ENCODE data around the gene MUSK. TPM values are rescaled to one million over a fixed set of nuclear protein-coding genes. Genes with fewer than 3 reads are reported as not detected.

The MUSK gene
- total RNA-seq, 1 donor from 2014 or later: not detected

GRCh38 chr9:110712955-110713354 lies 44.4 kb downstream of the MUSK start:
- H3K4me3 Mint-ChIP-seq (ENCODE audit: low read depth): no peak overlapping the region
- no peaks in the 10 kb centered on the region for H3K9me3 Mint-ChIP-seq
- H3K4me1 Mint-ChIP-seq (ENCODE audit: low read depth): no peaks in the 10 kb centered on the region
- intact Hi-C loops (cut with micrococcal nuclease): no loop called here
- H3K36me3 Mint-ChIP-seq (ENCODE audit: low read depth): no peaks in the 10 kb centered on the region
- DNase-seq (ENCODE audit: low spot score): no peak
- no peaks in the 10 kb centered on the region for H3K27me3 Mint-ChIP-seq (ENCODE audit: low read depth)
- H3K27ac Mint-ChIP-seq: no peak overlapping the region

GRCh38 chr9:110714314-110714713 lies 45.7 kb downstream of the MUSK start:
- Mint-ChIP-seq H3K27ac (no peak overlapping the region), H3K36me3 (ENCODE audit: low read depth) (no peaks in the 10 kb centered on the region), H3K9me3 (peaks cover 4% of the 10 kb centered on the region), H3K27me3 (ENCODE audit: low read depth) (no peaks in the 10 kb centered on the region), H3K4me3 (ENCODE audit: low read depth) (no peak overlapping the region), H3K4me1 (ENCODE audit: low read depth) (no peaks in the 10 kb centered on the region)
- DNase-seq (ENCODE audit: low spot score): no peak
- intact Hi-C loops (cut with micrococcal nuclease): no loop called here

DNA sequence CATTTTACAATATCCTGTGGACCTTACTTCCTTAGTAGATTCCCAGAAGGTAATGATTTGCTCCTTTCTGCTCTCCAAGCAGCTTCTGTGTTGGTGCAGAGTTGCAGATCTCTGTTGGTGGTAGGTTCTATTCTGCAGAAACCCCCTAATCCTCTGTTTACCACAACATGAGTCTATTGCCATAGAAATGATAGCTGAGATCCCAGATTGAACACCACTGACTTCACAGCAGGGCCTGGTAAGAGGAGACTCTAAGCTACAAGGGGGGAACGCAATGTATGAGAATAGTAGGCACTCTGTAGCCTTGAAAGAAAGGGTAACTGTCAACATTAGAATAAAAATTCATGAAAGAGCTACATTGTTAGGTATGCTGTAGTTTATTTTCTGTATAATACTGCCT lies 59.5 kb downstream of the MUSK start:
- Mint-ChIP-seq H3K4me3 (ENCODE audit: low read depth) (no peak overlapping the region), H3K27ac (no peak overlapping the region), H3K27me3 (ENCODE audit: low read depth) (no peaks in the 10 kb centered on the region), H3K4me1 (ENCODE audit: low read depth) (no peaks in the 10 kb centered on the region), H3K36me3 (ENCODE audit: low read depth) (no peaks in the 10 kb centered on the region), H3K9me3 (no peaks in the 10 kb centered on the region)
- intact Hi-C loops (cut with micrococcal nuclease): no loop called here
- no peak for DNase-seq (ENCODE audit: low spot score)

GRCh38 chr9:110729641-110730040 lies 61.0 kb downstream of the MUSK start:
- no peaks in the 10 kb centered on the region for H3K9me3 Mint-ChIP-seq

DNA sequence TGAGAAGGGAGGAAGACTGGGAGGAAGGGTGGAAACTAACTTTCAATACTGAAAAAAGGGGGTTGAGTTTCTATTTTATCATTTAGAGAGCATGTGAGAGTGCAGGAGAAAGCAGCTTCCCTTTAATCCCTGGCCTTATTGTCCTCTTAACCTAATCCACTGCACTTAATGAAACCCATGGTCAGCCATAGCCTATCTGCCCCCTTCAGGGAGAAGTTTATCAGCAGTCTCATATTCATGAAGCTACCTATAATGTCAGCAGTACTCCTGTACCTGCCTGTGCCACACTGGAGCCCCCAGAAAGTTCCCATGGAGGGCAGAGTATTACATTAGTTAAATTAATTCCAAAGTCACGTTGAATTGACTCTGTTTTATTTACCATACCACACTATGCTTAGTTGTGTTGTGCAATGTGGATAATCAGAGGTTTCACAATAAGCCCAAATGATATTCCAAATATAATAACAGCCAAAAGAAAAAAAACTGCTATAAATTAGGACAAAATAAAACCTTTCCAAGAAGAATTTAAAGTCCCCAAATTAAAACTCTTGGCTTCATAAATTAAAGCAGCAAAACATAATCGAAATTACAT lies 62.9 kb downstream of the MUSK start:
- H3K27me3 Mint-ChIP-seq (ENCODE audit: low read depth): no peaks in the 10 kb centered on the region
- no peak for DNase-seq (ENCODE audit: low spot score)
- no peak overlapping the region for H3K27ac Mint-ChIP-seq
- H3K4me3 Mint-ChIP-seq (ENCODE audit: low read depth): no peak overlapping the region
- no peaks in the 10 kb centered on the region for H3K9me3 Mint-ChIP-seq
- intact Hi-C loops (cut with micrococcal nuclease): no loop called here
- H3K4me1 Mint-ChIP-seq (ENCODE audit: low read depth): no peaks in the 10 kb centered on the region
- H3K36me3 Mint-ChIP-seq (ENCODE audit: low read depth): no peaks in the 10 kb centered on the region

More at GRCh38 chr9:110729641-110730040, 61.0 kb downstream of the MUSK start:
- no peak overlapping the region for H3K4me3 Mint-ChIP-seq (ENCODE audit: low read depth)
- intact Hi-C loops (cut with micrococcal nuclease): no loop called here
- H3K36me3 Mint-ChIP-seq (ENCODE audit: low read depth): no peaks in the 10 kb centered on the region
- H3K27ac Mint-ChIP-seq: no peak overlapping the region
- H3K4me1 Mint-ChIP-seq (ENCODE audit: low read depth): no peaks in the 10 kb centered on the region
- DNase-seq (ENCODE audit: low spot score): no peak
- H3K27me3 Mint-ChIP-seq (ENCODE audit: low read depth): no peaks in the 10 kb centered on the region

DNA sequence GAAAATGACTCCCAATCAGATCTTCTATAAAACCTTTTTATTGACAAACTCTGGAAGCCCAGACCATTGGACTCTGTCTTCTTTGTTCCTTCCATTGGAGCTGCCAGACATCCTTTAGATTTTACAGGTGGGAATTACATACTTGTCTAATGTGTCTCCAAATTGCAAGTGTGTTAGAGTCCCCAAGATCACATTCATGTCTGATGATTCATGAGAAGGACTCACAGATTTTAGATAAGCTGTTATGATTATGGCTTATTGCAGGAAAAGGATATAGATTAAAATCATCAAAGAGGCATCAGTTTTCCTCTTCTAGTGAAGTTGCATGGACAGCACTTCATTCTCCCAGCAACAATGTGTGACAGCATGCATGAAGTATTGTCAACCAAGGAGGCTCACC lies 70.4 kb downstream of the MUSK start:
- intact Hi-C loops (cut with micrococcal nuclease): no loop called here
- no peaks in the 10 kb centered on the region for H3K27me3 Mint-ChIP-seq (ENCODE audit: low read depth)
- H3K4me1 Mint-ChIP-seq (ENCODE audit: low read depth): no peaks in the 10 kb centered on the region
- H3K27ac Mint-ChIP-seq: no peak overlapping the region
- H3K36me3 Mint-ChIP-seq (ENCODE audit: low read depth): no peaks in the 10 kb centered on the region
- no peak overlapping the region for H3K4me3 Mint-ChIP-seq (ENCODE audit: low read depth)
- H3K9me3 Mint-ChIP-seq: no peaks in the 10 kb centered on the region
- DNase-seq (ENCODE audit: low spot score): no peak

DNA sequence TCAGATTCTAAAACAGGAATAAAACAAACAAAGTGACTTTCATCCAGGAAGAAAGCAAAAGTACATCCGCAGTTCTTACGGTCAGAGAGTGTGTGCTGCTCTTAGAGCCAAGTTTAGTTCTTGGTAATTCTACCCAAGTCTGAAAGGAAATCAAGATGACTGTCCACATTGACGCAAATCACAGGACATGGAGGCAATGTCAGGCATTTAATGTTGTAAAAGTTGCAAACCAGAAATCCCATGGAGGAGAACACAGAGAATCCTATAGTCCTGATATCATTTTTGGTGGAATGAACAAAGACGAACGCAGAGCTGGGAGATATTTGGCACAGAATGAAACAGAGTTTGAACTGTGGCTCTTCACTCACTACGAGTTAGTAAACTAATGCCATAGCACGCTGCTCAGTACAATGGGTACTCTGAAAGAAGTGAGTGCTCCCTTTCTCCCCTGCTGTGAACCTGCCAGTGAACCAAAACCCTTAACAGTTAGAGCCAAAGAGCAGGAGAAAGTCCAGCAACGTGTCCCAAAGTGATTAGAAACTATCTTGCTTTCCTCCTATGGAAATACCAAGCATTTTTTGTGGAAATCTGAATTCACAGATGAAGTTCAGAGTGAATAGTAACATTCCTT lies 74.3 kb downstream of the MUSK start:
- Mint-ChIP-seq H3K27me3 (ENCODE audit: low read depth) (no peaks in the 10 kb centered on the region), H3K4me3 (ENCODE audit: low read depth) (no peak overlapping the region), H3K9me3 (no peaks in the 10 kb centered on the region), H3K27ac (no peak overlapping the region), H3K4me1 (ENCODE audit: low read depth) (no peaks in the 10 kb centered on the region), H3K36me3 (ENCODE audit: low read depth) (no peaks in the 10 kb centered on the region)
- no peak for DNase-seq (ENCODE audit: low spot score)
- intact Hi-C loops (cut with micrococcal nuclease): no loop called here

DNA sequence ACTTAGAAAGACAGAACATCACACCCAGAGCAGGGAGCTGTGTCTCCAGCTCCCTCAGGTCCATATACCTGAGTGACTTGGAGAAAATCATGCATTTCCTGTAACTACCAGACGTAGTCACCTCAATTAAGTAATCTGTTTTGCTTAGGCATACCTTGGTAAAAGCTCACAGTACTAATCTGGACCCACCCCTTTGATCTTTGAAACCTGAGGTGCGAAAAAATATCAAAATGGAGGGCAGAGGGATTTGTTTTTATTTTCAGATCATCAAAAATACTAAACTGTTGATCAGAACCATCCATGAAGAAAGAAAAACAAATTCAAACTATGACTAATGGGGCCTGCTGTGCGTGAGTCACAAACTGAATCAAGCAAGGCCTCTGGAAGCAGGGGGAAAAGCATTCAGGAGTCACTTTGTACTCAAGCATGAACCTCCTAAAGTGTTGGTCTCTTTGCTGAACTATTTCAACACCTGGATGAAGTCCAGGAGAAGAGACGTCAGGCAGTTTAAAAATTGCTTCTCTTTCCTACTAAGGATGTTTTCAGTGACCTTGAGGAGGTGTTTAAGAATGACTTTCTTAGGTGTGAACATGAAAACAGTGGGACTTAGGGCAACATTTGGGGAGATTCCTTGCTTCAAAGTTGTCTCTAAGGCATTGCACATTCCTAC lies 76.3 kb downstream of the MUSK start:
- H3K9me3 Mint-ChIP-seq: no peaks in the 10 kb centered on the region
- H3K27me3 Mint-ChIP-seq (ENCODE audit: low read depth): no peaks in the 10 kb centered on the region
- H3K27ac Mint-ChIP-seq: no peak overlapping the region
- no peak for DNase-seq (ENCODE audit: low spot score)
- no peaks in the 10 kb centered on the region for H3K36me3 Mint-ChIP-seq (ENCODE audit: low read depth)
- no peak overlapping the region for H3K4me3 Mint-ChIP-seq (ENCODE audit: low read depth)
- H3K4me1 Mint-ChIP-seq (ENCODE audit: low read depth): no peaks in the 10 kb centered on the region
- intact Hi-C loops (cut with micrococcal nuclease): no loop called here

DNA sequence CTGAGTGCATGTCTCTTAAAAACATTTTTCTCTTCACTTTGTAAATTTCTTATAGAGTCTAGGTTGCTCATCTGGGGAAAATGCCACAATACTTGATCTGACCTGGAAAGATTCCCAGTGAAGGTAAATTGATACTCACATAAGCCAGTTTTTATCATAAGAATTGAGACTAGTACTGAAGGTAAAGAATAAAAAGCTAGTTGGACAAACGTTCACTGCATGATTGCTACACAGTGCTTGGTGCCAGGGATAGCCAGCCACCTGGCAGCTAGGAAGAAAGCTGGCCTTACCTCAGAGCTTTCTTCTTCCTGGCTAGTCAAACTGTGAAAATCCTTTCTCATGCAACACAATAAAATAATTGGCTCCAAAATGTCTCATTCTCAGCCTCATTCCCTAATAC lies 77.1 kb downstream of the MUSK start:
- Mint-ChIP-seq H3K9me3 (no peaks in the 10 kb centered on the region), H3K27ac (no peak overlapping the region), H3K36me3 (ENCODE audit: low read depth) (no peaks in the 10 kb centered on the region), H3K27me3 (ENCODE audit: low read depth) (no peaks in the 10 kb centered on the region), H3K4me3 (ENCODE audit: low read depth) (no peak overlapping the region), H3K4me1 (ENCODE audit: low read depth) (no peaks in the 10 kb centered on the region)
- DNase-seq (ENCODE audit: low spot score): no peak
- intact Hi-C loops (cut with micrococcal nuclease): no loop called here

DNA sequence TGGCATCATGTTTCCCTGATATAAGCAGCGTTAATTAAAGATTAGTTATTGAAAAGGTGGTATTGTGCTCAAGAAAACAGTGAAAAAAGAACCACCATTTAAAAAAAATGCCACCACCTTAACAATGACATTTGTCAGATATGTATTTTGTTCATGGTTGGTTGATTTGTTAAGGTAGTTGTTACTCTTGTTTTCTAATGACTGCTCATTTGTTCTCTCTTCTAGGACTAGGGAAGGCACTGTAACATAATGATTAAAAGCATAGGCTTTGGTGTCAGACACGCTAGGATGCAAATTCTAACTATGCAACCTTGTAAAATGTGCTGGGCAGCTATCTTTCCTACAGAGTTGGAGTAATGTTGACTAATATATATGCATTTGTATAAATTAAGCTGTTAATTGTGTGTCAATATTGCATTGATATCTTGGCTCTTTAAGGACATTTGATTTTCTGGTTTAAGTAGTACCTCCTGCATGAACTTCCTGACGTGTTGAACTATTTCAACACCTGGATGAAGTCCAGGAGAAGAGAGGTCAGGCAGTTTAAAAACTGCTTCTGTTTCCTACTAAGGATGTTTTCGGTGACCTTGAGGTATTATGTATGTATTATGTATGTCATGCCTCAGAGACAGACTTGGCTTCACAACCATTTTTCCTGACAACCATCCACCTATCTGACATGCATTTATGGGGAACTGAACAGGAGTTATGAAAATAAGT lies 77.8 kb downstream of the MUSK start:
- Mint-ChIP-seq H3K4me3 (ENCODE audit: low read depth) (no peak overlapping the region), H3K27ac (no peak overlapping the region), H3K4me1 (ENCODE audit: low read depth) (no peaks in the 10 kb centered on the region), H3K9me3 (no peaks in the 10 kb centered on the region), H3K27me3 (ENCODE audit: low read depth) (no peaks in the 10 kb centered on the region), H3K36me3 (ENCODE audit: low read depth) (no peaks in the 10 kb centered on the region)
- intact Hi-C loops (cut with micrococcal nuclease): no loop called here
- DNase-seq (ENCODE audit: low spot score): no peak

DNA sequence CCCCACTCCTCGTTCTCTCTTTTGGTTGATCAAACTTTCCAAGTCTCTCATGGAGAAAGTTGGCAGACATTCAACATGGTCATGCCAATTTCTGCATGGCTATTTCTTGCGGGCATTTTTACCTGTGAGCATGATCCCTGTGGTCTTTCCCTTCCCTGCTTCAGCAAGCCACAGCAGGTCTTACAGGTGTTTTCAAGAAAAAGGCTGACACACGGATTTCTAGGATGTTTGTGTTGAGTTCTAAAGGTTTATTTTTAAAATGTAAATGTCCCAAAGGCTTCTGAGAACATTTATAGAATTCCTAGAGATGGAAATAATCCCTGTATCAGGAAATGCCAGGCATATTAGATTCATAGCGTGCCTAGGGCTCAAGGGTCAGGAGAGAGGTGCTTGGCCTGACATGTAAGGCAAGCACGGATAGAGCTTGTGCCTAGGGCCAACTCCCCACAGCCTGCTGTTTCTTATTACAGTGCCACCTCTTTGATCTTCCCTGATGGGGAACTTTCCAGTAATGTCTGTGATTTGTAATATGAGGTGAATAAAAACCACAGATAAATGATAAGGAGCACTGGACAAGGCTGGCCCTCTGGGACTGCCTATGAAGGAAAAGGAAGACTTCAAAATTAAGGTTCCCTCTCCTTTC lies 79.8 kb downstream of the MUSK start:
- no peaks in the 10 kb centered on the region for H3K4me1 Mint-ChIP-seq (ENCODE audit: low read depth)
- H3K27ac Mint-ChIP-seq: no peak overlapping the region
- no peaks in the 10 kb centered on the region for H3K36me3 Mint-ChIP-seq (ENCODE audit: low read depth)
- no peaks in the 10 kb centered on the region for H3K9me3 Mint-ChIP-seq
- intact Hi-C loops (cut with micrococcal nuclease): no loop called here
- DNase-seq (ENCODE audit: low spot score): no peak
- H3K27me3 Mint-ChIP-seq (ENCODE audit: low read depth): no peaks in the 10 kb centered on the region
- H3K4me3 Mint-ChIP-seq (ENCODE audit: low read depth): no peak overlapping the region

- intact Hi-C loops (cut with micrococcal nuclease): no loop called here
- no peak for DNase-seq (ENCODE audit: low spot score)
- no peaks in the 10 kb centered on the region for H3K27me3 Mint-ChIP-seq (ENCODE audit: low read depth)
- no peak overlapping the region for H3K4me3 Mint-ChIP-seq (ENCODE audit: low read depth)
- no peaks in the 10 kb centered on the region for H3K4me1 Mint-ChIP-seq (ENCODE audit: low read depth)
- no peaks in the 10 kb centered on the region for H3K9me3 Mint-ChIP-seq
- no peak overlapping the region for H3K27ac Mint-ChIP-seq
- H3K36me3 Mint-ChIP-seq (ENCODE audit: low read depth): no peaks in the 10 kb centered on the region
These were observed 81.7 kb downstream of the MUSK start for GRCh38 chr9:110750272-110750671.

- no peaks in the 10 kb centered on the region for H3K36me3 Mint-ChIP-seq (ENCODE audit: low read depth)
- H3K27me3 Mint-ChIP-seq (ENCODE audit: low read depth): no peaks in the 10 kb centered on the region
- H3K4me1 Mint-ChIP-seq (ENCODE audit: low read depth): no peaks in the 10 kb centered on the region
- no peak for DNase-seq (ENCODE audit: low spot score)
- no peak overlapping the region for H3K27ac Mint-ChIP-seq
- H3K4me3 Mint-ChIP-seq (ENCODE audit: low read depth): no peak overlapping the region
- H3K9me3 Mint-ChIP-seq: no peaks in the 10 kb centered on the region
- intact Hi-C loops (cut with micrococcal nuclease): no loop called here
These were observed 83.4 kb downstream of the MUSK start for GRCh38 chr9:110751971-110752370.
